K562 (cell line): ENCODE results near the gene ROR2. TPM values are rescaled to one million over a fixed set of nuclear protein-coding genes. Genes with fewer than 3 reads are reported as not detected.

Experiments
- HEY1 ChIP-seq: fragments of 250-450 bp; sonication (Bioruptor Pico); IDR thresholded peaks from 2 replicates; pipeline ENCODE4 v1.5.0; 2020; ENCODE audit warnings: mild to moderate bottlenecking, moderate library complexity, borderline replicate concordance
- REST ChIP-seq, 2 experiments: fragments of 450-650 bp; formaldehyde crosslinking in 1 of 2; IDR thresholded peaks; 2 replicates each; pipeline versions ENCODE4 v1.4.0 to v1.6.1; 2014 to 2020; ENCODE audit warnings: mild to moderate bottlenecking in 2 of 2, borderline replicate concordance in 1 of 2, low read depth in 1 of 2
- polyA plus RNA-seq, 8 experiments: library from polyadenylated mRNA; depleted of rRNA in 4 of 8; stranded (reverse) in 5 of 8; unstranded in 3 of 8; fragments of >200 nt; fragmentation: Nextera tagmentation in 2 of 8; fragmentation: Illumina TruSeq in 1 of 8; extraction: Ambion mirVana in 2 of 8; extraction: Trizol in 1 of 8; gene quantifications; 2 replicates each; pipeline versions ENCODE4 v1.2.1 to v1.2.3, GENCODE V29; 2011 to 2014; ENCODE audit warnings: inconsistent platforms in 1 of 8, missing spikeins in 1 of 8
- total RNA-seq, 7 experiments: library from RNA; depleted of rRNA in 6 of 7; stranded (reverse); fragments of >200 nt in 6 of 7; fragmentation: Illumina TruSeq in 2 of 7; extraction: Trizol in 2 of 7; gene quantifications; 2 replicates each; pipeline versions ENCODE4 v1.2.1 to v1.2.3, GENCODE V29; 2011 to 2021; ENCODE audit warnings: low replicate concordance in 1 of 7

The ROR2 gene
- total and polyA plus RNA-seq, 9 of the 15 experiments (the other 6 are each of a cell fraction or from before 2014, with no cell fraction given) = 5.6 to 33.8 (median 15.3) TPM

GRCh38 chr9:91898451-91899218 is 51.4 kb downstream of the ROR2 start (continued):
- TF ChIP-seq HEY1 (CRISPR knock-in tag) (no peak), REST (IDR thresholded peaks at IDR 0.05; ENCODE audit: borderline replicate concordance) (0 out of 2 replicates have a peak, but pooled peaks have one; percentile 29), REST (CRISPR knock-in tag; IDR thresholded peaks at IDR 0.05; ENCODE audit: low read depth) (no peak)
